Measurements from ENCODE around the gene SPON2.

The SPON2 gene

GRCh38 chr4:1175635-1176229 lies 3.3 kb upstream of the SPON2 start:
- Histone ChIP-seq H3K4me3 (ENCODE audit: control insufficient read depth in 1 of 7, extremely low read depth in 1 of 7, insufficient read depth in 4 of 7, low read depth in 2 of 7, low read length in 6 of 7) (no peak overlapping the region), H3K9me3 (ENCODE audit: control extremely low read depth in 1 of 5, control insufficient read depth in 4 of 5, insufficient read depth in 2 of 5, low read depth in 1 of 5, low read length in 4 of 5) (peaks cover 1 to 11% (median 8%) of the 10 kb centered on the region in 5 experiments), H3K4me1 (ENCODE audit: control extremely low read depth in 1 of 4, control insufficient read depth in 4 of 4, insufficient read depth in 4 of 4, low read length in 3 of 4) (peaks cover 0 to 20% (median 11%) of the 10 kb centered on the region in 4 experiments), H3K27ac (ENCODE audit: insufficient read depth in 1 of 2, low read depth in 1 of 2, low read length in 2 of 2, poor library complexity in 1 of 2, severe bottlenecking in 2 of 2) (no peak overlapping the region), H3K36me3 (ENCODE audit: control insufficient read depth in 4 of 4, insufficient read depth in 4 of 4, low read length in 3 of 4) (no peaks in the 10 kb centered on the region), H3K27me3 (replicated peaks in 2 of 5; ENCODE audit: control insufficient read depth in 4 of 5, insufficient read depth in 5 of 5, low read length in 4 of 5) (peaks cover 0 to 43% (median 16%) of the 10 kb centered on the region in 5 experiments)
- CTCF ChIA-PET: interaction anchor here (0.9 to 1.1 kb wide), 3 partner anchors 25 to 58 kb away, joined by 3 read pairs; no protein-coding TSS in a partner anchor
- no peak for DNase-seq
- POLR2A ChIA-PET: no interaction called here
- 90% methylated on average over 5 of the region's 7 CpGs for WGBS (ENCODE audit: insufficient coverage)

GRCh38 chr4:1174941-1175634 lies 2.7 kb upstream of the SPON2 start:
- DNase-seq: no peak
- ChIA-PET POLR2A (interaction anchor here (0.5 kb wide), 1 partner anchor 672 kb away, joined by 3 read pairs; no protein-coding TSS in a partner anchor), CTCF (interaction anchor here (0.9 to 1.1 kb wide), 2 partner anchors 28 to 58 kb away, joined by 3 read pairs; no protein-coding TSS in a partner anchor)
- peaks cover 0 to 50% (median 20%) of the 10 kb centered on the region in 5 experiments for H3K27me3 ChIP-seq (replicated peaks in 2 of 5; ENCODE audit: control insufficient read depth in 4 of 5, insufficient read depth in 5 of 5, low read length in 4 of 5)
- H3K4me3 ChIP-seq (ENCODE audit: control insufficient read depth in 1 of 7, extremely low read depth in 1 of 7, insufficient read depth in 4 of 7, low read depth in 2 of 7, low read length in 6 of 7): no peak overlapping the region
- 98% methylated on average over 18 of the region's 20 CpGs for WGBS (ENCODE audit: insufficient coverage)
- no peak overlapping the region for H3K27ac ChIP-seq (ENCODE audit: insufficient read depth in 1 of 2, low read depth in 1 of 2, low read length in 2 of 2, poor library complexity in 1 of 2, severe bottlenecking in 2 of 2)
- H3K4me1 ChIP-seq (ENCODE audit: control extremely low read depth in 1 of 4, control insufficient read depth in 4 of 4, insufficient read depth in 4 of 4, low read length in 3 of 4): peaks cover 0 to 22% (median 11%) of the 10 kb centered on the region in 4 experiments
- no peaks in the 10 kb centered on the region for H3K36me3 ChIP-seq (ENCODE audit: control insufficient read depth in 4 of 4, insufficient read depth in 4 of 4, low read length in 3 of 4)
- peaks cover 0 to 8% (median 5%) of the 10 kb centered on the region in 5 experiments for H3K9me3 ChIP-seq (ENCODE audit: control extremely low read depth in 1 of 5, control insufficient read depth in 4 of 5, insufficient read depth in 2 of 5, low read depth in 1 of 5, low read length in 4 of 5)

GRCh38 chr4:1172971-1173757 lies 781 bp upstream of the SPON2 start:
- H3K36me3 ChIP-seq (ENCODE audit: control insufficient read depth in 4 of 4, insufficient read depth in 4 of 4, low read length in 3 of 4): no peaks in the 10 kb centered on the region
- H3K9me3 ChIP-seq (ENCODE audit: control extremely low read depth in 1 of 5, control insufficient read depth in 4 of 5, insufficient read depth in 2 of 5, low read depth in 1 of 5, low read length in 4 of 5): peaks cover 0 to 3% (median 0%) of the 10 kb centered on the region in 5 experiments
- no peak overlapping the region for H3K4me3 ChIP-seq (ENCODE audit: control insufficient read depth in 1 of 7, extremely low read depth in 1 of 7, insufficient read depth in 4 of 7, low read depth in 2 of 7, low read length in 6 of 7)
- H3K4me1 ChIP-seq (ENCODE audit: control extremely low read depth in 1 of 4, control insufficient read depth in 4 of 4, insufficient read depth in 4 of 4, low read length in 3 of 4): peaks cover 0 to 22% (median 11%) of the 10 kb centered on the region in 4 experiments
- no peak for DNase-seq
- 70% methylated on average over 17 of the region's 20 CpGs for WGBS (ENCODE audit: insufficient coverage)
- CTCF ChIA-PET: interaction anchor here (1.1 to 1.4 kb wide), 3 partner anchors 11 to 19 kb away, joined by 3 to 4 read pairs (median 3); no protein-coding TSS in a partner anchor
- POLR2A ChIA-PET: no interaction called here
- H3K27me3 ChIP-seq (replicated peaks in 2 of 5; ENCODE audit: control insufficient read depth in 4 of 5, insufficient read depth in 5 of 5, low read length in 4 of 5): peaks cover 0 to 68% (median 28%) of the 10 kb centered on the region in 5 experiments
- H3K27ac ChIP-seq (ENCODE audit: insufficient read depth in 1 of 2, low read depth in 1 of 2, low read length in 2 of 2, poor library complexity in 1 of 2, severe bottlenecking in 2 of 2): no peak overlapping the region

DNA sequence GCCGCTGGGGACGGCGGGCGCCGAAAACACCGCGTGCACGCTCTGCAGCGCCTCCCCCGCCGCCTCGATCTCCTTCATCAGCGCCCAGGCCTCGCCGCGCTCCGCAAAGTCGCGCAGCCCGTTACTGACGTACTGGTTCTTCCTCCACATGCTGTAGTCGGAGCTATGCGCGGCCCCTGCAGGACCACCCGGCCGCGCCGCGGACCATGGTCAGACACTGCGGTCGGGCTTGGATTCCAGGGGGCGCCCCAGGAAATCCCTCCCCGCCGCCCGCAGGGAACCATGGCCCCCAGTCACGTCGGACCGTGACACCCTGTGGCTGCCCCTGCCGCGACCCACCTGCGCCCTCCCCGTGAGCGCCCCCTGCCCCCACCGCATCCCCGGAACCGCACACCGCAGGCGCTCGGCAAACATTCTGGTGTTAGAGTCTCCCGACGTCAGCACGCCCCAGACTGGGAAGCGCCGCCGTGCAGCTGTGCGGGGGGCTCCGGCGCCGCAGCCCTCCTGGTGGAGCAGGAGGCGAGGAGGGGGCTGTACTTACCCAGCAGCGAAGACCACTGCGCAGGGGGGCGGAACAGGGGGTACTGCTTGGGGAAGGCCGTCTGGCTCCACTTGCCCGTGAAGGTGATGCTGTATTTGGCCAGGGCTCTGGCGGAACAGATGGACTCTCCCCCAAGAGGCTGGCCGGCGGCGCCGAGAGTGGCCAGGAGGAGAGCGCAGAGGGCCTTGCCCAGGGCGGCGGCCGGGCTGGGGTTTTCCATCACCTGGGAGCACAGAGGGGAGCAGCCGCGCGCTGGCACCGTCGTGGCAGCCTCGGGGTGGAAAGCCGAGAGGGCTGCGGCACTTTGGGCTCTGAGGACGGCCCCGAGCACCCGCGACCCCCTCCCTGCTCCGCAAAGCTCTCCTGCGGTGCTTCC lies 814 bp downstream of the SPON2 start:
- peak; percentile 60 to 78 (median 71) for DNase-seq
- 2% methylated on average over 72 of the region's 88 CpGs for WGBS (ENCODE audit: insufficient coverage)
- ChIA-PET POLR2A (interaction anchor here (1.1 kb wide), 1 partner anchor 77 kb away, joined by 5 read pairs; the partner anchor contains the start of gene CTBP1), CTCF (interaction anchor here (1.2 to 1.4 kb wide), 4 partner anchors 18 to 41 kb away, joined by 3 to 4 read pairs (median 3); no protein-coding TSS in a partner anchor)
- H3K36me3 ChIP-seq (ENCODE audit: control insufficient read depth in 4 of 4, insufficient read depth in 4 of 4, low read length in 3 of 4): no peaks in the 10 kb centered on the region
- peaks cover 0 to 73% (median 29%) of the 10 kb centered on the region in 5 experiments for H3K27me3 ChIP-seq (replicated peaks in 2 of 5; ENCODE audit: control insufficient read depth in 4 of 5, insufficient read depth in 5 of 5, low read length in 4 of 5)
- peak overlapping the region in 3 of 7 experiments; percentile 39 to 57 (median 40) for H3K4me3 ChIP-seq (ENCODE audit: control insufficient read depth in 1 of 7, extremely low read depth in 1 of 7, insufficient read depth in 4 of 7, low read depth in 2 of 7, low read length in 6 of 7)
- H3K9me3 ChIP-seq (ENCODE audit: control extremely low read depth in 1 of 5, control insufficient read depth in 4 of 5, insufficient read depth in 2 of 5, low read depth in 1 of 5, low read length in 4 of 5): peaks cover 0 to 3% (median 0%) of the 10 kb centered on the region in 5 experiments
- no peak overlapping the region for H3K27ac ChIP-seq (ENCODE audit: insufficient read depth in 1 of 2, low read depth in 1 of 2, low read length in 2 of 2, poor library complexity in 1 of 2, severe bottlenecking in 2 of 2)
- peaks cover 0 to 34% (median 19%) of the 10 kb centered on the region in 4 experiments for H3K4me1 ChIP-seq (ENCODE audit: control extremely low read depth in 1 of 4, control insufficient read depth in 4 of 4, insufficient read depth in 4 of 4, low read length in 3 of 4)

- no peaks in the 10 kb centered on the region for H3K36me3 ChIP-seq (ENCODE audit: control insufficient read depth in 4 of 4, insufficient read depth in 4 of 4, low read length in 3 of 4)
- peaks cover 0 to 3% (median 0%) of the 10 kb centered on the region in 5 experiments for H3K9me3 ChIP-seq (ENCODE audit: control extremely low read depth in 1 of 5, control insufficient read depth in 4 of 5, insufficient read depth in 2 of 5, low read depth in 1 of 5, low read length in 4 of 5)
- DNase-seq: no peak
- H3K4me3 ChIP-seq (ENCODE audit: control insufficient read depth in 1 of 7, extremely low read depth in 1 of 7, insufficient read depth in 4 of 7, low read depth in 2 of 7, low read length in 6 of 7): peak overlapping the region in 2 of 7 experiments; percentile 40 to 57
- H3K4me1 ChIP-seq (ENCODE audit: control extremely low read depth in 1 of 4, control insufficient read depth in 4 of 4, insufficient read depth in 4 of 4, low read length in 3 of 4): peaks cover 0 to 34% (median 19%) of the 10 kb centered on the region in 4 experiments
- peaks cover 0 to 73% (median 29%) of the 10 kb centered on the region in 5 experiments for H3K27me3 ChIP-seq (replicated peaks in 2 of 5; ENCODE audit: control insufficient read depth in 4 of 5, insufficient read depth in 5 of 5, low read length in 4 of 5)
- ChIA-PET POLR2A (no interaction called here), CTCF (interaction anchor here (1.2 to 1.3 kb wide), 2 partner anchors 25 to 40 kb away, joined by 3 read pairs; no protein-coding TSS in a partner anchor)
- 21% methylated on average over 17 of the region's 42 CpGs for WGBS (ENCODE audit: insufficient coverage)
- no peak overlapping the region for H3K27ac ChIP-seq (ENCODE audit: insufficient read depth in 1 of 2, low read depth in 1 of 2, low read length in 2 of 2, poor library complexity in 1 of 2, severe bottlenecking in 2 of 2)
These were observed 1.4 kb downstream of the SPON2 start for GRCh38 chr4:1170976-1171310.
